ENCODE measurements around the gene SCG5. TPM values are rescaled to one million over a fixed set of nuclear protein-coding genes. Genes with fewer than 3 reads are reported as not detected.

Gene SCG5
- total RNA-seq, 1 experiment from 2014 or later, result 23.9 TPM

GRCh38 chr15:32637704-32638103, 3.8 kb upstream of the SCG5 start:
- Histone ChIP-seq H3K4me1 (ENCODE audit: insufficient read depth, low read length) (peaks cover 1% of the 10 kb centered on the region; the same call in 1 of the 2 replicates), H3K9ac (ENCODE audit: extremely low read depth, insufficient read length, low read length) (no peak overlapping the region), H4K20me1 (ENCODE audit: control insufficient read depth, insufficient read depth, insufficient read length) (no peaks in the 10 kb centered on the region), H4K8ac (replicated peaks; ENCODE audit: insufficient read length, low read depth, low read length) (no peak overlapping the region), H3K14ac (ENCODE audit: insufficient read depth, low read length) (no peak overlapping the region), H3K23ac (ENCODE audit: insufficient read length, low read depth, low read length) (no peak overlapping the region), H2BK20ac (ENCODE audit: low read depth, low read length, poor library complexity, severe bottlenecking) (no peak overlapping the region), H3K79me2 (ENCODE audit: insufficient read depth, low read length) (no peaks in the 10 kb centered on the region), H3K79me1 (ENCODE audit: insufficient read depth, low read depth, low read length, poor library complexity, severe bottlenecking) (no peaks in the 10 kb centered on the region), H4K5ac (ENCODE audit: insufficient read length, low read depth, low read length) (no peak overlapping the region), H3K9me3 (ENCODE audit: control insufficient read depth, low read depth, low read length) (no peaks in the 10 kb centered on the region), H3T11ph (ENCODE audit: low read length) (no peak overlapping the region), H2AFZ (ENCODE audit: low read length) (no peak overlapping the region), H3K4ac (ENCODE audit: low read depth, low read length) (no peak overlapping the region), H3K27ac (ENCODE audit: insufficient read length, low read depth, low read length) (no peak overlapping the region), H4K91ac (ENCODE audit: insufficient read length, low read depth, low read length) (no peak overlapping the region), H3K56ac (ENCODE audit: insufficient read length, low read depth, low read length) (no peak overlapping the region), H2BK120ac (ENCODE audit: low read depth, low read length, poor library complexity, severe bottlenecking) (no peak overlapping the region), H2BK15ac (ENCODE audit: low read depth, low read length) (no peak overlapping the region), H2BK12ac (ENCODE audit: insufficient read length, low read depth, low read length) (no peak overlapping the region), H3K18ac (ENCODE audit: insufficient read length, low read depth, low read length) (no peak overlapping the region), H2AK5ac (ENCODE audit: insufficient read length, low read length) (no peak overlapping the region), H2BK5ac (ENCODE audit: insufficient read length, low read length) (no peak overlapping the region), H3K23me2 (ENCODE audit: insufficient read length, low read depth, low read length, poor library complexity, severe bottlenecking) (no peaks in the 10 kb centered on the region), H3K27me3 (ENCODE audit: insufficient read depth, low read length) (no peaks in the 10 kb centered on the region), H3K4me2 (ENCODE audit: insufficient read depth, insufficient read length, low read length) (no peak overlapping the region)
- no CpG with 5 or more reads among the region's 1 CpG for WGBS (ENCODE audit: extremely low coverage, insufficient read length, low lambda C conversion rate)
- H3K27me3 Mint-ChIP-seq (ENCODE audit: low read depth), result no peaks in the 10 kb centered on the region; the same call in 1 of the 2 replicates
- TF ChIP-seq CTCF (conservative IDR thresholded peaks at IDR 0.05), result no peak
- no peak overlapping the region for H3K27ac Mint-ChIP-seq
- DNase-seq, result no peak
- H3K36me3 Mint-ChIP-seq (ENCODE audit: insufficient read depth in 1 of 3, low read depth in 3 of 3), result peaks cover 27 to 51% (median 48%) of the 10 kb centered on the region in 3 experiments
- no peak overlapping the region for H3K4me3 Mint-ChIP-seq
- no peaks in the 10 kb centered on the region for H3K9me3 Mint-ChIP-seq
- peaks cover 10% of the 10 kb centered on the region in 2 experiments for H3K4me1 Mint-ChIP-seq

Measured in H9 (cell line).